COLO829 (cell line): ENCODE data around the gene VPS11.
"Not testable (repeated sequence)": the region's sequence is repeated elsewhere in the genome, so short reads cannot be mapped to it uniquely, and the experiment has no call there.

Experiments
- DNase-seq: peaks from one replicate; pipeline ENCODE4 v3.0.0; 2012; ENCODE audit warnings: low spot score

The VPS11 gene

DNA sequence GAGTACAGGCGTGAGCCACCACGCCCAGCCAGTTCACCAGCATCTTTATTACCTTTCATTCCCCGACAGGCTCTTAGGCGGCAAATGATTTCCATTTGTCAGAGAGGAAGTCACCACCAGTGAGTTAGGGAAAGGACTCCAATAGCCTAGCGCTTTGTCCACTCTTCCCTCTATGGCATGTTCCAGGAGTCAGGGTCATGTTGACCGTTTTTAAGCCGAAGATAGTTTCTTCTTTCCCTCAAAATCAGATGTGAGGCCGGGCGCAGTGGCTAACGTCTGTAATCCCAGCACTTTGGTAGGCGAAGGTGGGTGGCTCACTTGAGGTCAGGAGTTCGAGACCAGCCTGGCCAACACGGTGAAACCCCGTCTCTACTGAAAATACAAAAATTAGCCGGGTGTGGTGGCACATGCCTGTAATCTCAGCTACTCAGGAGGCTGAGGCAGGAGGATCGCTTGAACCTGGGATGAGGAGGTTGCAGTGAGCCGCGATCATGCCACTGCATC is 35.6 kb downstream of the VPS11 start:
- not testable (repeated sequence) for DNase-seq

GRCh38 chr11:119103793-119104192 is 36.2 kb downstream of the VPS11 start:
- DNase-seq = no peak

GRCh38 chr11:119106564-119107537 is 39.2 kb downstream of the VPS11 start, which contains the start of gene C2CD2L:
C2CD2L (plus strand) TSS chr11:119107344; CDS start chr11:119107742, 398 bp downstream.
- DNase-seq = peak; percentile 86

- no peak for DNase-seq
Observed at GRCh38 chr11:119107538-119108145, 40.0 kb downstream of the VPS11 start.

GRCh38 chr11:119108146-119108856 is 40.7 kb downstream of the VPS11 start:
- no peak for DNase-seq

- DNase-seq = no peak
Observed at GRCh38 chr11:119108857-119109221, 41.2 kb downstream of the VPS11 start.

DNA sequence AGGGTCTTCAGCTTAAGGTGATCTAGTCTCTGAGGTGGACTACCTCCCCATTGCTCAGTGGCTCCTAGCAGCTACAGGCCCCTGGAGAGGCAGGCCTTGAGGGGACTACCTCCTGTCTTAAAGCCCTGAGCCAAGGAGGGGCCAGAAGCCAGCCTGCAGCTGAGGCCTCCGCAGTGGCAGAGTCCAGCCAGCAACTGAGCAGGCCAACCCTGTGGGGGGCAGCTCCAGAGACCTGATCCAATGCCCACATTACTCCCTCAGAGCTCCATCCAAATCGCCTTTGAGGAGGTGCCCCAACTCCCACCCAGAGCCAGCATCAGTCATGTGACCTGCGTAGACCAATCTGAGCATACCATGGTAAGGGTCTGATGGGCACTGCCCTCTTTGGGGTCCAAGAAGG is 42.2 kb downstream of the VPS11 start:
- no peak for DNase-seq

DNA sequence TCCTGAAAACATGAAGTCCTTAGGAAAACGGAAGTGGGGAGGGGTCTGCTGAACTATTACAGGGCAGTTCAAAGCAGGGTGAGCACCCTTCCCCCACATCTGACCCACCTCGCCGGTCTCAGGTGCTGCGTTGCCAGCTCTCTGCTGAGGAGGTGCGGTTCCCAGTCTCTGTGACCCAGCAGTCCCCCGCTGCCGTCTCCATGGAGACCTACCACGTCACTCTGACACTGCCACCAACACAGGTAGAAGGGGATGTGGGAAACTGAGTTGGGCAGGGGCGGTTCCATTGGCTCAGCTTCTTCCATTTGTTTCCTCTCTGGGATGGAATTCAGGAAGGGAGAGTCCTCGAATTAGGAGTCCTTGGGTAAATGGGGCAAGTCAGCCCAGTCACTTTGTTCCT is 42.8 kb downstream of the VPS11 start:
- no peak for DNase-seq

DNA sequence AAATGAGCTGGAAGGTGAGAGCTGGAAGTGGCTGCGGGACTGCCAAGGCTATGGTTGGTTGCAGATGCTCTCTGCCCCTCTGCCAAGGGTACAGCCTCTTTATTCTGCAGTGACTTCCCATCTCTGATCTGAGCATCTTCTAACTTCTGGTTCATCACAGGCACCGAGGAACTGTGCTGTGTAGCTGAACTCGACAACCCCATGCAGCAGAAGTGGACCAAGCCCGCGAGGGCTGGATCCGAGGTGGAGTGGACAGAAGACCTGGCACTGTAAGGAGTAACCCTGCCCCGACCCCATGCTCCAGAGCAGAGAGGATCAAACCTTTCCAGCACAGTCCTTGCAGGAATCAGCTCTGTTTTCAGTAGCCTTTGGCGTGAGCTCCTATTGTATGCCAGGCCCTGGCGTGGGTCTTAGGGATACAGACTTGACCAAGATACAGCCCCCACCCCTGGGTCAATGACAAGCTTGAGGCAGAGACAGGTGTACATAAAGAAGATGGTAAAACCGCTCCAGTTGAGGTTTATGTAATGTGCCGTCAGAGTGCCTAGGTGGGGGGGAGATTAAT is 43.8 kb downstream of the VPS11 start:
- DNase-seq = no peak

- no peak for DNase-seq
Observed at GRCh38 chr11:119112314-119113020, 44.8 kb downstream of the VPS11 start.

DNA sequence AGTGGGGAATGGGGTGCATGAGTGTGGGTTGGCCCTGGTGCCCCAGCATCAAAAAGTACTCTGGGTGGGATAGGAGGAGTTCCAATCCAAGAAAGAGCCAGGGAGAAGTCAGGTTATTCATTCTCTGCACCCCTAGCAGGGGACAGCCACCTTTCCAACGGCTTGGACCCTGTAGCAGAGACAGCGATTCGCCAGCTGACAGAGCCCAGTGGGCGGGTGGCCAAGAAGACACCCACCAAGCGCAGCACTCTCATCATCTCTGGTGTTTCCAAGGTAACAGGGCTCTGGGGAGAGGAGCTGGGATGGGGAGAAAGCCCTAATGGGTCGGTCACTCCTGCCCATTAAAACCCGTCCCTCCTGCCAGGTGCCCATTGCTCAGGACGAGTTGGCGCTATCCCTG is 46.1 kb downstream of the VPS11 start:
- no peak for DNase-seq

- DNase-seq = no peak
Observed at GRCh38 chr11:119114351-119114750, 46.7 kb downstream of the VPS11 start.

DNA sequence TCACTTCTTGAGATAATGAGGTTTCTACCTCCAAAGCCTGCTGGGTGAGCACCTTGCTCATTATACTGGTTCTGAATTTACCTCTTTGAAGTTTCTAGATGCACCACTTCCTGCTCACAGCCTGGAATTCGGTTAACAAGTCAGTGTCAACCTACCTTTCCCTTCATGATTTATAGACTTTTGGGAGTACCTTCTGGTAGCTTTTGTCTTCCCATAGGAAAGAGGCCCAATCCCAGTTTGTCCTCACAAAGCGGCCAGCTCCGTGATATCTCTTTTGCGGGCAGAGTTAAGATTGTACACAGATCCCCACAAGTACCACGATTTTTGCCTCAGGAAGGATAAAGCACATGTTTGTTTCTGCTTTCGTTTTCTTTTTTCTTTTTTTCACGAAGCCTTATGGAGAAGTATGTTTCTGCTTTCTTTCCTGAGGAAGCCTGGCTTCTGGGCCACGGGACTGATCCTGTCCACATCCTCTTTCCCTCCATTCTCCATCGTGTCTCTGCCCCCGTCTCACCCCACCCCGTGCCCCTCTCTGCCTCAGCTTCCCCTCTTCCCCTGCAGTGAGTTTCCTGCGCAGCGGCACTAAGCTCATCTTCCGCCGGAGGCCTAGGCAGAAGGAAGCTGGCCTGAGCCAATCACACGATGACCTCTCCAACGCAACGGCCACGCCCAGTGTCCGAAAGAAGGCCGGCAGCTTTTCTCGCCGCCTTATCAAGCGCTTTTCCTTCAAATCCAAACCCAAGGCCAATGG is 48.0 kb downstream of the VPS11 start:
- DNase-seq = no peak

- DNase-seq = no peak
Observed at GRCh38 chr11:119116235-119116594, 48.6 kb downstream of the VPS11 start.

DNA sequence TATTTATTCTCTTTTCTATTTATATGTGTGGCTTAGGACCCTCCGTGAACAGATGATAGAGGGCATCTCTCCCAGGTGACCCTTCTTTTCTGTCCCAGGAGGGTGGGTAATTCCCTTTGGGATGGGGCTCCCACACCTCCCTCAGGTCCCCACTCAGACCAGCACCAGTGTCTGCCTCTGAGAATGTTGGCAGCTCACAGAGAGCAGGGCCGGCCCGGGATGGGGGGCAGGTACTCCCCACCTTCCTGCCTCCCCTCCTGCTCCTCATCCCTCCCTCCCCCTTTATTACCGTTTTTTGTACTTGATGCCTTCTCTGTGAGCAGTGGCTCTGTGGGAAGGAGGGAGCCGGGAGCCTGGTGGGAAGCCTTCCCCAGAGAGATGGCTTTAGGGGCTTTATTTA is 49.0 kb downstream of the VPS11 start:
- DNase-seq = no peak

- DNase-seq = no peak
Observed at GRCh38 chr11:119117004-119117706, 49.5 kb downstream of the VPS11 start.

- DNase-seq = no peak
Observed at GRCh38 chr11:119118227-119118626, 50.6 kb downstream of the VPS11 start.

GRCh38 chr11:119118946-119119345 is 51.3 kb downstream of the VPS11 start:
- no peak for DNase-seq

GRCh38 chr11:119120639-119121007 is 53.0 kb downstream of the VPS11 start:
- DNase-seq = no peak
